MCF 10A (cell line): ENCODE results near the gene ATOH8. TPM values are rescaled to one million over a fixed set of nuclear protein-coding genes. Genes with fewer than 3 reads are reported as not detected.

Experiments used
- BruUV-seq: library from RNA; stranded (reverse); fragments of 400-500 nt; replicated peaks from 2 replicates; lab custom pipeline; 2021; lab: Mats Ljungman, UMichigan
- CTCF ChIA-PET: fragments of 300-600 bp; sonication (Branson Sonifier 250); formaldehyde crosslinking; extraction: SDS; loops from one replicate; lab custom pipeline; 2021; ENCODE audit warnings: antibody characterized with exemption, inconsistent platforms; lab: Yijun Ruan, JAX
- POLR2A ChIA-PET: fragments of 300-600, 350-650 bp; sonication (Branson Sonifier 250); formaldehyde crosslinking; extraction: SDS; loops from one replicate; lab custom pipeline; 2020; ENCODE audit warnings: antibody characterized with exemption, inconsistent platforms; lab: Yijun Ruan, JAX
- DNase-seq: peaks from one replicate; pipeline ENCODE4 v3.0.0-alpha.2; 2018; ENCODE audit not compliant: unreplicated experiment
- H3K27ac Mint-ChIP-seq: one replicate; pipeline ENCODE4 v1.8.0; 2022; ENCODE audit warnings: mild to moderate bottlenecking, low read depth, mixed read lengths; ENCODE audit not compliant: unreplicated experiment
- H3K27me3 Mint-ChIP-seq: one replicate; pipeline ENCODE4 v1.8.0; 2022; ENCODE audit warnings: mixed read lengths; ENCODE audit not compliant: insufficient read depth, unreplicated experiment
- H3K36me3 Mint-ChIP-seq: one replicate; pipeline ENCODE4 v1.8.0; 2022; ENCODE audit warnings: mild to moderate bottlenecking, moderate library complexity, mixed read lengths; ENCODE audit not compliant: insufficient read depth, unreplicated experiment
- H3K4me1 Mint-ChIP-seq: one replicate; pipeline ENCODE4 v1.8.0; 2022; ENCODE audit warnings: mixed read lengths; ENCODE audit not compliant: insufficient read depth, unreplicated experiment
- H3K4me3 Mint-ChIP-seq: one replicate; pipeline ENCODE4 v1.8.0; 2022; ENCODE audit warnings: mild to moderate bottlenecking, moderate library complexity, mixed read lengths; ENCODE audit not compliant: unreplicated experiment
- H3K9me3 Mint-ChIP-seq: one replicate; pipeline ENCODE4 v1.8.0; 2022; ENCODE audit warnings: mixed read lengths; ENCODE audit not compliant: unreplicated experiment
- intact Hi-C: fragments of 100-400 bp; cut with micrococcal nuclease; formaldehyde crosslinking; loops from 2 replicates; pipeline ENCODE4 v1.14.1; 2022
- total RNA-seq: library from RNA; stranded (reverse); gene quantifications from 2 replicates; pipeline ENCODE4 v1.2.3, GENCODE V29; 2022
- TF ChIP-seq, protein P1 (sequence below): fragments of 200-600 bp; IDR thresholded peaks from one replicate; pipeline ENCODE4 v1.8.0; 2022; ENCODE audit warnings: antibody characterized with exemption, mild to moderate bottlenecking; ENCODE audit not compliant: unreplicated experiment

The ATOH8 gene
- total RNA-seq, 1 experiment from 2014 or later, result 0.72 TPM

DNA sequence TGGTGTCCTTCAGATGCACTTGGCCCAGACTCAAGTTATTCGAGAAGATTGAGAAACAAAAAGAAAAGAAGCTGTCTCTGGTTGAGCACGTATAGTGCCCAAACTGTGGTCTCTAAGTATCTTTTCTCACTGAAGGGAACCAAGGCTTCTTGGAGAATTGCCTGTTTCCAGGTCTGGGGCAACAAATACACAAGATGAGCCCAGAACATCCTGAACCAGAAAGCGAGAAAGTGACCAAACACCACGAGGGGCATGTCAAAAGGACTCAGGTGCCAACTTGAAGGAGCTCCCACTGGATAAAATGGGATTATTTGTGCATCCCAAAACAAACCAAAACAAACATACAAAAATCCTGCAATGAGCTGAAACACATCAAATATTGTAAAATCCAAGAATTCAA lies 13.6 kb upstream of the ATOH8 start:
- ChIA-PET CTCF (interaction anchor here (0.6 to 4.1 kb wide), 4 partner anchors 11 to 102 kb away, joined by 4 to 21 read pairs (median 12); no protein-coding TSS in a partner anchor), POLR2A (interaction anchor here (0.6 to 1.1 kb wide), 4 partner anchors 9 to 32 kb away, joined by 3 to 4 read pairs (median 3); no protein-coding TSS in a partner anchor)
- no peak overlapping the region for H3K4me3 Mint-ChIP-seq
- H3K4me1 Mint-ChIP-seq, result peaks cover 29% of the 10 kb centered on the region
- DNase-seq, result no peak
- intact Hi-C loops, result no loop called here
- TF ChIP-seq, protein P1, sequence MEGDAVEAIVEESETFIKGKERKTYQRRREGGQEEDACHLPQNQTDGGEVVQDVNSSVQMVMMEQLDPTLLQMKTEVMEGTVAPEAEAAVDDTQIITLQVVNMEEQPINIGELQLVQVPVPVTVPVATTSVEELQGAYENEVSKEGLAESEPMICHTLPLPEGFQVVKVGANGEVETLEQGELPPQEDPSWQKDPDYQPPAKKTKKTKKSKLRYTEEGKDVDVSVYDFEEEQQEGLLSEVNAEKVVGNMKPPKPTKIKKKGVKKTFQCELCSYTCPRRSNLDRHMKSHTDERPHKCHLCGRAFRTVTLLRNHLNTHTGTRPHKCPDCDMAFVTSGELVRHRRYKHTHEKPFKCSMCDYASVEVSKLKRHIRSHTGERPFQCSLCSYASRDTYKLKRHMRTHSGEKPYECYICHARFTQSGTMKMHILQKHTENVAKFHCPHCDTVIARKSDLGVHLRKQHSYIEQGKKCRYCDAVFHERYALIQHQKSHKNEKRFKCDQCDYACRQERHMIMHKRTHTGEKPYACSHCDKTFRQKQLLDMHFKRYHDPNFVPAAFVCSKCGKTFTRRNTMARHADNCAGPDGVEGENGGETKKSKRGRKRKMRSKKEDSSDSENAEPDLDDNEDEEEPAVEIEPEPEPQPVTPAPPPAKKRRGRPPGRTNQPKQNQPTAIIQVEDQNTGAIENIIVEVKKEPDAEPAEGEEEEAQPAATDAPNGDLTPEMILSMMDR, result no peak
- peaks cover 3% of the 10 kb centered on the region for H3K27me3 Mint-ChIP-seq
- BruUV-seq, result no TSS peak
- H3K36me3 Mint-ChIP-seq, result no peaks in the 10 kb centered on the region
- peak overlapping the region; percentile 28 for H3K27ac Mint-ChIP-seq
- H3K9me3 Mint-ChIP-seq, result no peaks in the 10 kb centered on the region

DNA sequence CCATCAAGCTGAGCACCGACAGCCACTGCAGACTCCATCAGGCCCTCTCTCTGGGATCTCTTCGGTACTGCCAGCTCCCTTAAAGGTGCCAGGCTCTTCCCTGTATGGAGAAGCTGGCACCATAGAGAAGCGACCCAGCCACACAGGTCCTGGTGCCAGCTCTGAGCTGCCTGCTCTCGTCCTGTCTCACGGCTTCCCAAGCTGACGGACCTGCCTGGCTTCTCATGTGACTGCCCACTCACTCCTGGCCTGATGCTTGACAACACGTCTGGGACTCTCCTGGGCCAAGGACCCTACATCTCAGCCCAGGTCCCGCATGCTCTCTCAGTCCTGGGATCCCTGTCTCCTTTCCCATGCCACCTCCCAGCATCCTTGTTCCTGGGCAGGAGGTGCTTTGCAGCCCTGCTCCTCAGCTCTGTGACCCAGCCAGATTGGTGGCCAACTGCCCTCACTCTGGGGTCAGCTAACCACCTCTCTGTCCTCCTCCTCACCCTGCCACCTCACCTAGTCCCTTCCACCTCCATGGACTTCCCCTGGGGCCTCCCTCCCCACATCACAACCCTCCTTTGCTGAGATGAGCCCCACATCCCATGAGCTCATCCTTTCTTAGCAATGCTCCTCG lies 12.5 kb upstream of the ATOH8 start:
- H3K36me3 Mint-ChIP-seq, result no peaks in the 10 kb centered on the region
- no peak for DNase-seq
- POLR2A ChIA-PET, result interaction anchor here (0.7 to 2.5 kb wide), 8 partner anchors 12 to 338 kb away, joined by 3 to 13 read pairs (median 6); partner anchors contain the start of gene ATOH8
- no peaks in the 10 kb centered on the region for H3K9me3 Mint-ChIP-seq
- TF ChIP-seq, protein P1, result no peak
- H3K4me1 Mint-ChIP-seq, result peaks cover 29% of the 10 kb centered on the region
- no peak overlapping the region for H3K4me3 Mint-ChIP-seq
- CTCF ChIA-PET, result interaction anchor here (0.7 to 3.2 kb wide), 9 partner anchors 9 to 104 kb away, joined by 3 to 26 read pairs (median 6); no protein-coding TSS in a partner anchor
- H3K27ac Mint-ChIP-seq, result peak overlapping the region; percentile 91
- no TSS peak for BruUV-seq
- intact Hi-C loops, result no loop called here
- peaks cover 14% of the 10 kb centered on the region for H3K27me3 Mint-ChIP-seq

DNA sequence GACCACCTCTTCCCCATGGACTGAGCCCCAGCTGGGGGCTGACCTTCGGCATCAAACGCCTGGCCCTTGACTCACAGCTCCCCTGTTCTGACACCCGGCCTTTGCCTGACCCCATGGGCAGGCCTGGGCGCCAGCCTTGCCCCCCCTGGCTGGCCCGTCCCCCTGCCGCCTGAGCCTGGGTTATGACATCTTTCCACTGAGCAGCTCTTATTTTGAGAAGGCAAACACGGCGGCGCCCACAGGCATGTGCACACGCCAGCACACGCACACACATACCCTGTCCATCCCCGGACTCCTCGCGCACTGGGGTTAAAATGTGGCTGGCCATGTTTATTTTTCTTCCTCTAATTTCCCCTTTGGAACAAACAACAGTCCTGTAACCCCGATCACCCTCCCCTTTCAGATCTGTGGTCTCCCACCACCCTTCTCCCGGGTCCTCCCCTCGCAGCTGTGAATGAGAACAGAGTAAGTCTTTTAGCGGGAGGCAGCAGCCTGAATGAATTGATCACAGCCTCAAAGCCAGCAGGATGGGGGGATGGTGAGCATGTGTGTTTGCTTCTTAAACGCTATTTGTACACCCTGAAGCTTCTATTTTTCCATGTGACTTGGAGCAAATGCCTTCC lies 11.8 kb upstream of the ATOH8 start:
- intact Hi-C loops, result no loop called here
- CTCF ChIA-PET, result interaction anchor here (0.6 to 3.2 kb wide), 17 partner anchors 8 to 130 kb away, joined by 3 to 26 read pairs (median 4); no protein-coding TSS in a partner anchor

More for the DNA sequence above, 11.8 kb upstream of the ATOH8 start:
- TF ChIP-seq, protein P1, result no peak
- no TSS peak for BruUV-seq
- H3K36me3 Mint-ChIP-seq, result no peaks in the 10 kb centered on the region
- peaks cover 29% of the 10 kb centered on the region for H3K4me1 Mint-ChIP-seq
- H3K9me3 Mint-ChIP-seq, result no peaks in the 10 kb centered on the region
- POLR2A ChIA-PET, result interaction anchor here (0.7 to 2.5 kb wide), 24 partner anchors 9 to 337 kb away, joined by 3 to 13 read pairs (median 4); partner anchors contain the start of genes ATOH8, RNF181 and USP39
- peak; percentile 58 for DNase-seq
- peak overlapping the region; percentile 91 for H3K27ac Mint-ChIP-seq
- peak overlapping the region; percentile 11 for H3K4me3 Mint-ChIP-seq
- H3K27me3 Mint-ChIP-seq, result peaks cover 19% of the 10 kb centered on the region
